Uterus (tissue), 2 donors: Measurements from ENCODE around the gene INPP5K.

Experiments used
- POLR2A ChIP-seq, 2 donors: fragments of 450-650 bp; IDR thresholded peaks; one replicate each; pipeline ENCODE4 v1.6.1; 2016; ENCODE audit warnings: antibody characterized with exemption in 2 of 2, mild to moderate bottlenecking in 1 of 2, moderate library complexity in 1 of 2
- TF ChIP-seq, protein P1 (sequence below), 4 experiments: fragments of 200-600 bp in 2 of 4; fragments of 450-650 bp in 2 of 4; sonication (generic) in 2 of 4; IDR thresholded peaks; one replicate each; pipeline ENCODE4 v1.5.1; 2016 to 2019; ENCODE audit warnings: antibody characterized with exemption in 4 of 4, mild to moderate bottlenecking in 2 of 4, moderate library complexity in 1 of 4

DNA sequence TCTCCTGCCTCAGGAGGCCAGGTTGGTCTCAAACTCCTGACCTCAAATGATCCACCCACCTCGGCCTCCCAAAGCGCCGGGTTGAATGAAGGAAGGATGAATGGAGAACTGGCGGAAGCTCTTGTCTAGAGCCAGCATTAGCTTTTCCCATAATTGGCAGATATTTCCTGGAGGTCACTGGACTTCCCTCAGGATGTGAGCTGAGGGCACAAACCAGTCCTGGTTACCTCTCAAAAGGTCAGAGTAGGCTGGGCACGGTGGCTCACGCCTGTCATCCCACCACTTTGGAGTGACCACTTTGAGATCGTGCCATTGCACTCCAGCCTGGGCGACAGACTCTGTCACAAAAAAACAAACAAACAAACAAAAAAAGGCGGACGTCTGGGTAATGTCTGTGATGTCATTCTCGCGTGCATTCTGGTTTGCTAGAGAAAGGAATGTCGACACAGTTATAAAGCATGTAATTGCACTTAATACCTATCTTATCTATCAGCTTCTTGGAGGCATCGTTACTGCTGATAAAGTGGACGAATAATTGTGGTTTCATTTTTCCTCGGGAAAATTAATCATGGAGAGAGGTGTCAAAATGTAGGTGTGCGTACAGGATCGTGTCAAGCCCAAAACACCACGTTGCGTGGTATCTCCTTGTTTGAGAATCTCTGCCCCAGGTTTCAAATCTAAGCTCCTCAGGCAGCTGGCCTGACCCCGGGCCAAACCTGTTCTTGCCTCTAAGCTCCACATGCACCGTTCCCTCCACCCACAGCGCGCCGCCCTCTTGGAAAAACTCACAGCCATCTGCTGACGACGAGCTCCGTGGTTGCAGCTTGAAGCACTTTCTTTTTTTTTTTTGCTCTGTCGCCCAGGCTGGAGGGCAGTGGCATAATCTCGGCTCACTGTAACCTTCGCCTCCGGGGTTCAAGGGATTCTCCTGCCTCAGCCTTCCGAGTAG, 54.0 kb downstream of the INPP5K start:
- TF ChIP-seq POLR2A (IDR thresholded peaks at IDR 0.05): no peak
- TF ChIP-seq, protein P1, sequence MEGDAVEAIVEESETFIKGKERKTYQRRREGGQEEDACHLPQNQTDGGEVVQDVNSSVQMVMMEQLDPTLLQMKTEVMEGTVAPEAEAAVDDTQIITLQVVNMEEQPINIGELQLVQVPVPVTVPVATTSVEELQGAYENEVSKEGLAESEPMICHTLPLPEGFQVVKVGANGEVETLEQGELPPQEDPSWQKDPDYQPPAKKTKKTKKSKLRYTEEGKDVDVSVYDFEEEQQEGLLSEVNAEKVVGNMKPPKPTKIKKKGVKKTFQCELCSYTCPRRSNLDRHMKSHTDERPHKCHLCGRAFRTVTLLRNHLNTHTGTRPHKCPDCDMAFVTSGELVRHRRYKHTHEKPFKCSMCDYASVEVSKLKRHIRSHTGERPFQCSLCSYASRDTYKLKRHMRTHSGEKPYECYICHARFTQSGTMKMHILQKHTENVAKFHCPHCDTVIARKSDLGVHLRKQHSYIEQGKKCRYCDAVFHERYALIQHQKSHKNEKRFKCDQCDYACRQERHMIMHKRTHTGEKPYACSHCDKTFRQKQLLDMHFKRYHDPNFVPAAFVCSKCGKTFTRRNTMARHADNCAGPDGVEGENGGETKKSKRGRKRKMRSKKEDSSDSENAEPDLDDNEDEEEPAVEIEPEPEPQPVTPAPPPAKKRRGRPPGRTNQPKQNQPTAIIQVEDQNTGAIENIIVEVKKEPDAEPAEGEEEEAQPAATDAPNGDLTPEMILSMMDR (IDR thresholded peaks at IDR 0.05): no peak
